Measurements from ENCODE around the gene SNRPF. TPM values are rescaled to one million over a fixed set of nuclear protein-coding genes. Genes with fewer than 3 reads are reported as not detected.

SNRPF gene
- total RNA-seq, 4 donors from 2014 or later = 6.1 to 11.8 (median 8.3) TPM

DNA sequence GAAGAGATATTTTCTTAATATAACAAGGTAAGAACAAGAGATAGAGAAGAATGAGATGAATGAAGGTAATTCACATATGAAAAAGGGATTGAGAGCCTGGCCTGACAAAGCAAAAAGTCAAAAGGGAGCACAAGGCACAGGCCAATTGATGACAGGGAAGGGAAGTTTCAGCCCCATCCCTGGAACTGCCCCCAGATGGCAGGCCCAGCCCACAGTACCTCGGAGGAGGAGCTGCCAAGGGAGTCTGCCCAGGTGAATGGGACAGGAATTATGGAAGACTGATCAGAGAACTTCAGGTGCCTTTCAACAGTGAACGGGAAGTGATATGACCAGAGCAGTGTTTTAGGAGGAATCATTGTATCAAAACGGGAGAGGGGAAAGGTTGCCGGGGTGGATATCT, 15.7 kb downstream of the SNRPF start:
- Histone ChIP-seq H3K27ac (no peak overlapping the region), H3K36me3 (no peaks in the 10 kb centered on the region), H3K9me3 (no peaks in the 10 kb centered on the region), H3K27me3 (no peaks in the 10 kb centered on the region), H3K4me1 (no peaks in the 10 kb centered on the region), H3K4me3 (replicated peaks in 1 of 3) (no peak overlapping the region)
- intact Hi-C loops (cut with DNase I) = no loop called here
- no peak for TF ChIP-seq POLR2A (IDR thresholded peaks at IDR 0.05)
- TF ChIP-seq, protein P1, sequence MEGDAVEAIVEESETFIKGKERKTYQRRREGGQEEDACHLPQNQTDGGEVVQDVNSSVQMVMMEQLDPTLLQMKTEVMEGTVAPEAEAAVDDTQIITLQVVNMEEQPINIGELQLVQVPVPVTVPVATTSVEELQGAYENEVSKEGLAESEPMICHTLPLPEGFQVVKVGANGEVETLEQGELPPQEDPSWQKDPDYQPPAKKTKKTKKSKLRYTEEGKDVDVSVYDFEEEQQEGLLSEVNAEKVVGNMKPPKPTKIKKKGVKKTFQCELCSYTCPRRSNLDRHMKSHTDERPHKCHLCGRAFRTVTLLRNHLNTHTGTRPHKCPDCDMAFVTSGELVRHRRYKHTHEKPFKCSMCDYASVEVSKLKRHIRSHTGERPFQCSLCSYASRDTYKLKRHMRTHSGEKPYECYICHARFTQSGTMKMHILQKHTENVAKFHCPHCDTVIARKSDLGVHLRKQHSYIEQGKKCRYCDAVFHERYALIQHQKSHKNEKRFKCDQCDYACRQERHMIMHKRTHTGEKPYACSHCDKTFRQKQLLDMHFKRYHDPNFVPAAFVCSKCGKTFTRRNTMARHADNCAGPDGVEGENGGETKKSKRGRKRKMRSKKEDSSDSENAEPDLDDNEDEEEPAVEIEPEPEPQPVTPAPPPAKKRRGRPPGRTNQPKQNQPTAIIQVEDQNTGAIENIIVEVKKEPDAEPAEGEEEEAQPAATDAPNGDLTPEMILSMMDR (IDR thresholded peaks at IDR 0.05) = no peak
- DNase-seq = no peak
- 45 to 56% methylated on average over 4 of the region's 4 CpGs for WGBS, 2 donors

DNA sequence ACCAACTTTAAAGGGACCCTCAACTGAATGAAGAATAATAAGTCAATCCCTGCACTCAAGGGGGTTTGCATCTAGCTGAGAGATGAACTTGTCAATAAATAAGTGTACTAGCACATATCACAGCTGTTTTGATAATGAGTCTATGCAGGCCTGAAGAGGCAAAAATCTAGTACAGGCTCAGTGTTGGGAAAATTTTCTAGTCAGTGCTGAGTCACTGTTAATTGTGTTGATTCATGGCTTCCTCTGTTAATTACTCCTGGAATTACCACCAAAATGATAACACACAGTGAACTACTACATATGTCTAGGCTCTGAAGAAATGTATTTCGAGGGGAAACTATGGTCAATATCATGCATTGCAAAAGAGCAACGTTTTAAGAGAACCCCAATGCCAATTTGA, 18.9 kb downstream of the SNRPF start:
- TF ChIP-seq, protein P1 (IDR thresholded peaks at IDR 0.05) = no peak
- TF ChIP-seq POLR2A (IDR thresholded peaks at IDR 0.05) = no peak
- no peak overlapping the region for H3K27ac ChIP-seq
- DNase-seq = no peak
- intact Hi-C loops (cut with DNase I) = no loop called here
- H3K4me3 ChIP-seq (replicated peaks in 1 of 3) = no peak overlapping the region
- H3K27me3 ChIP-seq = no peaks in the 10 kb centered on the region
- WGBS, 2 donors = 88 to 89% methylated on average over 2 of the region's 2 CpGs
- no peaks in the 10 kb centered on the region for H3K4me1 ChIP-seq
- no peaks in the 10 kb centered on the region for H3K9me3 ChIP-seq
- H3K36me3 ChIP-seq = no peaks in the 10 kb centered on the region

DNA sequence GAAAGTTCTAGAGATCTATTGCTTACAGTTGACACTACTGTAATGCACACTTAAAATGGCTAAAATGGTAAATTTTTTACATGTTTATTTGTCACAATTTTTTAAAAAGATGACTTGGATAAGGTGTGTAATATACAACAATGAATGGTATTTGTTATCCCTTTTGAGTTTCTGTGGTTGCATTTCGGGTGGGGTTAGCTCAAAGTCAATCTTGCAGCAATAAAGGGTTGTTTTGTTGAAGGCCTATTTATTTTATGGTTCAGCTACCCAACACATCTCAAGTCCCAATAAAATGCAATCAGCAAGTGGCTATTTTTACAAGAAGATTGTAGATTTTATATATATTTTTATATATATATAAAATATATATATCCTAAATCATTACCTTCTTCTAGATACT, 22.1 kb downstream of the SNRPF start:
- intact Hi-C loops (cut with DNase I) = no loop called here
- H3K4me1 ChIP-seq = no peaks in the 10 kb centered on the region
- H3K9me3 ChIP-seq = no peaks in the 10 kb centered on the region
- no peak for TF ChIP-seq POLR2A (IDR thresholded peaks at IDR 0.05)
- TF ChIP-seq, protein P1 (IDR thresholded peaks at IDR 0.05) = no peak
- H3K27ac ChIP-seq = no peak overlapping the region
- H3K36me3 ChIP-seq = no peaks in the 10 kb centered on the region
- no peak for DNase-seq
- no peaks in the 10 kb centered on the region for H3K27me3 ChIP-seq
- 93 to 95% methylated on average over 1 of the region's 1 CpG for WGBS, 2 donors
- no peak overlapping the region for H3K4me3 ChIP-seq (replicated peaks in 1 of 3)

DNA sequence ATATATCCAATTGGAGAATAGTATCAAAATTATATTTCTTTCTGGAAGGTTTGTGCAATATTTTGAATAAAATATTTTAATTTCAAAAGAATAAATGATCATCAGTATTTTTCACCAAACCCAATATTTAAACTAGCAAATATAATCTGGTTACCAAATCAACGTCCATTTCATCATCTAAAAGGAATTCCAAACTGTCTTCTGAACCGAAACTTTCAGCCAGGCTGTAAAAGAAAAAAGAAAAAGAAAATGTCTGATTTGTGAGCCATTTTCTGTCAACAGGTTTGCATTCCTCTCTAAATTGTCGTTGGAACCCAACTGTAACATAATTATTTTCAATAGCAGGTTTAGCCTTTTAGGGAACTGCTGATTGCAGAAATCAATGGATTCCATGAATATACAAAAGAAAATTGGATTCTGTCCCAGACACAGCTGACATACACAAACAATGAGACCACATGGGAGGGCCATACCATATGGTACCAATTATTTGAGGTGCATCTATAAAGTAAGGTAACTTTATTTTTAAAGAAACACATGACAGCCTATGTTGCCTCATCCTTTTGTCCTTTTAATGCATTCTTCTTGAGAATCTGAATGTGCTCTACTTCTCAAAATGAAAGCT, 22.7 kb downstream of the SNRPF start:
- no peak for DNase-seq
- no peak overlapping the region for H3K27ac ChIP-seq
- H3K36me3 ChIP-seq = no peaks in the 10 kb centered on the region
- WGBS, 2 donors = 74 to 79% methylated on average over 3 of the region's 3 CpGs
- H3K9me3 ChIP-seq = no peaks in the 10 kb centered on the region
- no peaks in the 10 kb centered on the region for H3K4me1 ChIP-seq
- intact Hi-C loops (cut with DNase I) = no loop called here
- TF ChIP-seq, protein P1 (IDR thresholded peaks at IDR 0.05) = no peak
- no peak for TF ChIP-seq POLR2A (IDR thresholded peaks at IDR 0.05)
- H3K27me3 ChIP-seq = no peaks in the 10 kb centered on the region
- no peak overlapping the region for H3K4me3 ChIP-seq (replicated peaks in 1 of 3)

DNA sequence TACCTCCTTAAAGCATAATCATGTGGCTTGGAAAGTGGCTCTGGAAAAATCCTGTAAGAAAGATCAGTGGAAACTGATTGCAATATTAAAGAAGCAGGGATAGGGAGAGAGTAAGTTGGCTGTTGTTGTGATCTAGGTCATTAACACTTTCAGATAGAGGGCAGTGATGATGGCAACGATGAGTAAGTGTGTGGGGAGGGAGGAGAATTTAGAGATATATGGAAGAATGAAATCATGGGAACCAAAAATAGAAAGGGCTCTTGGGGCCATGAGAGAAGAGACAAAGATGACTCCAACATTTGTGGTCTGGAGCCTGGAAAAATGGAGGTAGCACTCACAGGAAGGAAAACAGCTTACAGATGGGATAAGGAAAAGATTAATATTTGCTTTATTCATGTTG, 23.3 kb downstream of the SNRPF start:
- Histone ChIP-seq H3K27me3 (no peaks in the 10 kb centered on the region), H3K4me3 (replicated peaks in 1 of 3) (no peak overlapping the region), H3K36me3 (no peaks in the 10 kb centered on the region), H3K27ac (no peak overlapping the region), H3K9me3 (no peaks in the 10 kb centered on the region), H3K4me1 (no peaks in the 10 kb centered on the region)
- no peak for DNase-seq
- intact Hi-C loops (cut with DNase I) = no loop called here
- TF ChIP-seq, protein P1 (IDR thresholded peaks at IDR 0.05) = no peak
- TF ChIP-seq POLR2A (IDR thresholded peaks at IDR 0.05) = no peak
- WGBS, 2 donors = 50 to 59% methylated on average over 1 of the region's 1 CpG
